ENCODE results near the gene KRT16. TPM values are rescaled to one million over a fixed set of nuclear protein-coding genes. Genes with fewer than 3 reads are reported as not detected.
"Not testable (repeated sequence)": the region's sequence is repeated elsewhere in the genome, so short reads cannot be mapped to it uniquely, and the experiment has no call there.

KRT16 gene
- total RNA-seq, 1 donor from 2014 or later, result not detected

GRCh38 chr17:41583137-41584127 is 29.1 kb downstream of the KRT16 start:
- Histone ChIP-seq H3K27ac (no peak overlapping the region), H3K9me3 (no peaks in the 10 kb centered on the region), H3K4me1 (no peaks in the 10 kb centered on the region), H3K4me3 (no peak overlapping the region), H3K36me3 (no peaks in the 10 kb centered on the region), H3K27me3 (no peaks in the 10 kb centered on the region)
- intact Hi-C loops (cut with DNase I), result no loop called here
- TF ChIP-seq CTCF (IDR thresholded peaks at IDR 0.05), result no peak
- DNase-seq (no peak), ATAC-seq (no peak)

GRCh38 chr17:41582061-41582968 is 30.3 kb downstream of the KRT16 start:
- H3K9me3 ChIP-seq; DNase-seq; H3K4me3 ChIP-seq; H3K36me3 ChIP-seq; H3K27me3 ChIP-seq; H3K4me1 ChIP-seq; H3K27ac ChIP-seq; ATAC-seq; intact Hi-C loops (cut with DNase I): not testable (repeated sequence)

- Histone ChIP-seq H3K27ac (no peak overlapping the region), H3K36me3 (no peaks in the 10 kb centered on the region), H3K4me3 (no peak overlapping the region), H3K9me3 (no peaks in the 10 kb centered on the region), H3K27me3 (no peaks in the 10 kb centered on the region), H3K4me1 (no peaks in the 10 kb centered on the region)
- intact Hi-C loops (cut with DNase I), result no loop called here
- ATAC-seq (no peak), DNase-seq (no peak)
- no peak for TF ChIP-seq CTCF (IDR thresholded peaks at IDR 0.05)
Observed at GRCh38 chr17:41581366-41582060, 31.1 kb downstream of the KRT16 start.

- intact Hi-C loops (cut with DNase I), result no loop called here
- ATAC-seq (no peak), DNase-seq (no peak)
- H3K27ac ChIP-seq, result no peak overlapping the region
- no peaks in the 10 kb centered on the region for H3K27me3 ChIP-seq
- no peak for TF ChIP-seq CTCF (IDR thresholded peaks at IDR 0.05)
- H3K36me3 ChIP-seq, result no peaks in the 10 kb centered on the region
- H3K4me3 ChIP-seq, result no peak overlapping the region
- H3K9me3 ChIP-seq, result no peaks in the 10 kb centered on the region
- no peaks in the 10 kb centered on the region for H3K4me1 ChIP-seq
Observed at GRCh38 chr17:41580687-41581365, 31.7 kb downstream of the KRT16 start.

- intact Hi-C loops (cut with DNase I), result no loop called here
- no peak for TF ChIP-seq CTCF (IDR thresholded peaks at IDR 0.05)
- no peaks in the 10 kb centered on the region for H3K9me3 ChIP-seq
- H3K27me3 ChIP-seq, result no peaks in the 10 kb centered on the region
- no peaks in the 10 kb centered on the region for H3K36me3 ChIP-seq
- H3K4me3 ChIP-seq, result no peak overlapping the region
- ATAC-seq (no peak), DNase-seq (no peak)
- no peak overlapping the region for H3K27ac ChIP-seq
- H3K4me1 ChIP-seq, result no peaks in the 10 kb centered on the region
Observed at GRCh38 chr17:41580244-41580575, 32.4 kb downstream of the KRT16 start.

Data from upper lobe of right lung (tissue), 1 donor.